GM23338 (cell line): ENCODE data around the gene CHD5. TPM values are rescaled to one million over a fixed set of nuclear protein-coding genes. Genes with fewer than 3 reads are reported as not detected.

ENCODE experiments used
- ATAC-seq: fragments of 200-7000 bp; cut with Tn5 transposase; 3 replicates; pipeline ENCODE4 v1.9.1; 2020
- DNase-seq: peaks from one replicate; pipeline ENCODE4 v3.0.0-alpha.2; 2015; ENCODE audit warnings: low spot score
- H2AFZ ChIP-seq: fragments of 200-600 bp; sonication (generic); 2 replicates; pipeline ENCODE4 v1.8.0; 2016; ENCODE audit warnings: antibody characterized with exemption, mild to moderate bottlenecking, moderate library complexity
- H3F3A ChIP-seq: fragments of 200-600 bp; sonication (generic); replicated peaks from 2 replicates; pipeline ENCODE4 v1.8.0; 2017; ENCODE audit warnings: antibody characterized with exemption, mixed run types, low read depth
- H3K27ac ChIP-seq: fragments of 200-600 bp; sonication (generic); 2 replicates; pipeline ENCODE4 v1.6.1; 2016; ENCODE audit warnings: low read depth
- H3K27me3 ChIP-seq: fragments of 200-600 bp; sonication (generic); 2 replicates; pipeline ENCODE4 v1.8.0; 2016; ENCODE audit warnings: mild to moderate bottlenecking, mixed run types, moderate library complexity; ENCODE audit not compliant: insufficient read depth
- H3K36me3 ChIP-seq: fragments of 200-600 bp; sonication (generic); 2 replicates; pipeline ENCODE4 v1.8.0; 2016; ENCODE audit warnings: mild to moderate bottlenecking; ENCODE audit not compliant: insufficient read depth
- H3K4me1 ChIP-seq: fragments of 200-600 bp; sonication (generic); 2 replicates; pipeline ENCODE4 v1.8.0; 2016; ENCODE audit warnings: mild to moderate bottlenecking, moderate library complexity; ENCODE audit not compliant: insufficient read depth
- H3K4me2 ChIP-seq: fragments of 200-600 bp; sonication (generic); 2 replicates; pipeline ENCODE4 v1.7.1; 2017; ENCODE audit warnings: mixed run types
- H3K4me3 ChIP-seq: fragments of 200-600 bp; sonication (generic); 2 replicates; pipeline ENCODE4 v1.6.1; 2016; ENCODE audit warnings: mixed run types
- H3K79me2 ChIP-seq: fragments of 200-600 bp; sonication (generic); replicated peaks from 2 replicates; pipeline ENCODE4 v1.8.0; 2017; ENCODE audit warnings: mild to moderate bottlenecking; ENCODE audit not compliant: insufficient read depth
- H3K9me2 ChIP-seq: fragments of 200-600 bp; sonication (generic); 2 replicates; pipeline ENCODE4 v1.8.0; 2017; ENCODE audit not compliant: insufficient read depth
- H4K20me1 ChIP-seq: fragments of 200-600 bp; sonication (generic); replicated peaks from 2 replicates; pipeline ENCODE4 v1.8.0; 2017; ENCODE audit warnings: mild to moderate bottlenecking; ENCODE audit not compliant: insufficient read depth
- H3K27ac Mint-ChIP-seq: 2 replicates; pipeline ENCODE4 v1.8.0; 2020; ENCODE audit warnings: inconsistent platforms, mild to moderate bottlenecking, moderate library complexity, mixed read lengths
- H3K27me3 Mint-ChIP-seq: 3 replicates; pipeline ENCODE4 v1.8.0; 2022; ENCODE audit warnings: low read depth, mild to moderate bottlenecking, moderate library complexity, mixed read lengths, inconsistent platforms; ENCODE audit not compliant: insufficient read depth, poor library complexity
- H3K36me3 Mint-ChIP-seq: 3 replicates; pipeline ENCODE4 v1.8.0; 2021; ENCODE audit warnings: low read depth, mild to moderate bottlenecking, inconsistent platforms, moderate library complexity, mixed read lengths
- H3K4me1 Mint-ChIP-seq: 3 replicates; pipeline ENCODE4 v1.8.0; 2020; ENCODE audit warnings: mild to moderate bottlenecking, inconsistent platforms, mixed read lengths
- H3K4me3 Mint-ChIP-seq: 3 replicates; pipeline ENCODE4 v1.8.0; 2021; ENCODE audit warnings: moderate library complexity, mild to moderate bottlenecking, inconsistent platforms, mixed read lengths
- H3K9me3 Mint-ChIP-seq: 3 replicates; pipeline ENCODE4 v1.8.0; 2020; ENCODE audit warnings: moderate library complexity, mild to moderate bottlenecking, inconsistent platforms, mixed read lengths
- CREB1 ChIP-seq: fragments of 250-450 bp; sonication (Bioruptor Pico); IDR thresholded peaks from 2 replicates; pipeline ENCODE4 v1.5.0; 2020; ENCODE audit warnings: low read depth, mild to moderate bottlenecking, moderate library complexity
- EZH2 ChIP-seq: fragments of 200-600 bp; sonication (generic); IDR thresholded peaks from one replicate; pipeline ENCODE4 v1.8.0; 2017; ENCODE audit warnings: antibody characterized with exemption, mild to moderate bottlenecking, low read depth; ENCODE audit not compliant: unreplicated experiment
- polyA plus RNA-seq: library from polyadenylated mRNA; unstranded; fragments of >200 nt; fragmentation: Nextera tagmentation; extraction: Ambion mirVana; gene quantifications from 2 replicates; pipeline ENCODE4 v1.2.1, GENCODE V29; 2016
- total RNA-seq: library from RNA; depleted of rRNA; stranded (reverse); fragments of >200 nt; shearing (Covaris generic); gene quantifications from 2 replicates; pipeline ENCODE4 v1.2.3, GENCODE V29; 2014
- TF ChIP-seq, protein P1 (sequence below): IDR thresholded peaks from one replicate; pipeline ENCODE4 v1.6.1; 2018; ENCODE audit warnings: antibody characterized with exemption; ENCODE audit not compliant: unreplicated experiment
- TF ChIP-seq, protein P2 (sequence below), 2 experiments: fragments of 200-600 bp in 1 of 2; sonication (generic) in 1 of 2; conservative IDR thresholded peaks; 2 replicates each; pipeline versions ENCODE4 v1.5.1 to v1.6.1; 2016 to 2017; ENCODE audit warnings: antibody characterized with exemption in 2 of 2, low read depth in 2 of 2, mild to moderate bottlenecking in 2 of 2, moderate library complexity in 1 of 2

Gene CHD5
- total and polyA plus RNA-seq, 2 experiments from 2014 or later: 0.32 to 1.0 TPM

DNA sequence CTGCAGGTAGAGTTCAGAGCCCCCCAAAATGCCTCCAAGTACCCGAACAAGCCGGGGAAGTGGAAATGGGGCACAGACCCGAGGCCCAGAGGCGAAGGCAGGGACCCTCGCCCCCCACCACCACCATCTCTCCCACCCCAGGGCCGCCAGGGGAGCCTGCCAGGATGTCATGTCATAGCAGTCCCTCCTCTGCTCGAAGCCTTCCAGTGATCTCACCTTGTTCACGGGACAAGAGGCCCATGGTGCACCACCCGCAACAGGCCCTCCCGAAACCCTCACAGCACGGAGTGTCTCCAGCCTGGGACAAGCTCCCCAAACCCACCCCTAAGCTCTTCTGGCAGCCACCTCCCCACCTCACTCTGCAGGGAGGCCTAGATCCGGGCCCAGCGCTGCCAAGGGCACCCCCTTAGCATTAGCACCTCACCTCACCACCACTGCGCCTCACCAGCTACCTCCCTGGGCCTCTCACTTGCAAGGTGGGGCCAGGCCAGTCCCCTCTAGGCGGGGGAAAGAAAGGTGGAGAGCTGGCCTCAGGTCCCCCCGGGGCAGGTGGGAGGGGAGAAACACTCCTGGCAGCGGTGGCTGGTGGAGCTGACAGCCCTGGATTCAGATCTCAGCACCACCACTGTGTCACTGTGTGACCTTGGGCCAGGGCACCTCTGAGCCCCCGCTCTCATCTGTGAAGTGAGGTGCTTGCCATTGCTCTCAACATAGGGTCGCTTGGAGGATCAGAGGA, 13.3 kb downstream of the CHD5 start:
- Mint-ChIP-seq H3K4me3 (no peak overlapping the region), H3K4me1 (peaks cover 12% of the 10 kb centered on the region), H3K27me3 (peaks cover 10% of the 10 kb centered on the region), H3K36me3 (no peaks in the 10 kb centered on the region), H3K9me3 (no peaks in the 10 kb centered on the region), H3K27ac (no peak overlapping the region)
- H4K20me1 ChIP-seq: no peaks in the 10 kb centered on the region
- H3K79me2 ChIP-seq: no peaks in the 10 kb centered on the region
- no peaks in the 10 kb centered on the region for H3K36me3 ChIP-seq
- H3K4me3 ChIP-seq: no peak overlapping the region
- no peaks in the 10 kb centered on the region for H3K4me1 ChIP-seq
- H3K27ac ChIP-seq: no peak overlapping the region
- ATAC-seq (no peak), DNase-seq (no peak)
- no peaks in the 10 kb centered on the region for H3K9me2 ChIP-seq
- no peak for TF ChIP-seq EZH2
- TF ChIP-seq, protein P1, sequence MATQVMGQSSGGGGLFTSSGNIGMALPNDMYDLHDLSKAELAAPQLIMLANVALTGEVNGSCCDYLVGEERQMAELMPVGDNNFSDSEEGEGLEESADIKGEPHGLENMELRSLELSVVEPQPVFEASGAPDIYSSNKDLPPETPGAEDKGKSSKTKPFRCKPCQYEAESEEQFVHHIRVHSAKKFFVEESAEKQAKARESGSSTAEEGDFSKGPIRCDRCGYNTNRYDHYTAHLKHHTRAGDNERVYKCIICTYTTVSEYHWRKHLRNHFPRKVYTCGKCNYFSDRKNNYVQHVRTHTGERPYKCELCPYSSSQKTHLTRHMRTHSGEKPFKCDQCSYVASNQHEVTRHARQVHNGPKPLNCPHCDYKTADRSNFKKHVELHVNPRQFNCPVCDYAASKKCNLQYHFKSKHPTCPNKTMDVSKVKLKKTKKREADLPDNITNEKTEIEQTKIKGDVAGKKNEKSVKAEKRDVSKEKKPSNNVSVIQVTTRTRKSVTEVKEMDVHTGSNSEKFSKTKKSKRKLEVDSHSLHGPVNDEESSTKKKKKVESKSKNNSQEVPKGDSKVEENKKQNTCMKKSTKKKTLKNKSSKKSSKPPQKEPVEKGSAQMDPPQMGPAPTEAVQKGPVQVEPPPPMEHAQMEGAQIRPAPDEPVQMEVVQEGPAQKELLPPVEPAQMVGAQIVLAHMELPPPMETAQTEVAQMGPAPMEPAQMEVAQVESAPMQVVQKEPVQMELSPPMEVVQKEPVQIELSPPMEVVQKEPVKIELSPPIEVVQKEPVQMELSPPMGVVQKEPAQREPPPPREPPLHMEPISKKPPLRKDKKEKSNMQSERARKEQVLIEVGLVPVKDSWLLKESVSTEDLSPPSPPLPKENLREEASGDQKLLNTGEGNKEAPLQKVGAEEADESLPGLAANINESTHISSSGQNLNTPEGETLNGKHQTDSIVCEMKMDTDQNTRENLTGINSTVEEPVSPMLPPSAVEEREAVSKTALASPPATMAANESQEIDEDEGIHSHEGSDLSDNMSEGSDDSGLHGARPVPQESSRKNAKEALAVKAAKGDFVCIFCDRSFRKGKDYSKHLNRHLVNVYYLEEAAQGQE: no peak
- no peak for TF ChIP-seq CREB1 (CRISPR knock-in tag)
- no peak overlapping the region for H2AFZ ChIP-seq
- no peak overlapping the region for H3K4me2 ChIP-seq
- no peaks in the 10 kb centered on the region for H3K27me3 ChIP-seq
- 0 out of 2 replicates have a peak, but pooled peaks cover 2% of the 10 kb centered on the region for H3F3A ChIP-seq

DNA sequence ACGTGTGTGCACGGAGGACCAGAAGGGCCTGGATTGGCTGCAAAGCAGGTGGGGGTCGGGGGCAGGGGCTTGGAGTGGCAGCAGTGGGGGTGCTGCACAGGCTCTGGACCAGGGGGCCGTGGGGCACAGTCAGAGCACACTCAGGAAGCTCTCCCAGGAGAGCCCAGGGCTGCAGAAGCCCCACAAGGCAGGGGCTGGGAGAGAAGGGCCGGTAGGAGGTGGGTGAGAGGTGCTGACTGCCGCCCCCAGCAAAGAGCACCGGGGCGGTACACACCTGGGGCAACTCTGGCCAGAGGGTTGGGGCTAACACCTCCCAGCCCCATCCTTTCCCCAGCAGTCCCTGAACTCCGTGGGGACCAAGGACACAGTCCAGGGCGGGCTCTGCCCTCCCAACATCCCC, 13.9 kb downstream of the CHD5 start:
- Histone ChIP-seq H3F3A (peaks cover 6% of the 10 kb centered on the region; the same call in 1 of the 2 replicates), H3K36me3 (no peaks in the 10 kb centered on the region), H4K20me1 (no peaks in the 10 kb centered on the region), H3K4me3 (no peak overlapping the region), H3K4me1 (no peaks in the 10 kb centered on the region; the same call in 1 of the 2 replicates), H3K9me2 (no peaks in the 10 kb centered on the region), H3K79me2 (no peaks in the 10 kb centered on the region), H2AFZ (no peak overlapping the region), H3K27me3 (no peaks in the 10 kb centered on the region), H3K27ac (no peak overlapping the region), H3K4me2 (no peak overlapping the region)
- Mint-ChIP-seq H3K4me1 (peaks cover 11% of the 10 kb centered on the region), H3K27me3 (peaks cover 11% of the 10 kb centered on the region), H3K9me3 (no peaks in the 10 kb centered on the region), H3K4me3 (no peak overlapping the region), H3K36me3 (no peaks in the 10 kb centered on the region), H3K27ac (no peak overlapping the region)
- DNase-seq: no peak
- ATAC-seq: no peak
- TF ChIP-seq, protein P2, sequence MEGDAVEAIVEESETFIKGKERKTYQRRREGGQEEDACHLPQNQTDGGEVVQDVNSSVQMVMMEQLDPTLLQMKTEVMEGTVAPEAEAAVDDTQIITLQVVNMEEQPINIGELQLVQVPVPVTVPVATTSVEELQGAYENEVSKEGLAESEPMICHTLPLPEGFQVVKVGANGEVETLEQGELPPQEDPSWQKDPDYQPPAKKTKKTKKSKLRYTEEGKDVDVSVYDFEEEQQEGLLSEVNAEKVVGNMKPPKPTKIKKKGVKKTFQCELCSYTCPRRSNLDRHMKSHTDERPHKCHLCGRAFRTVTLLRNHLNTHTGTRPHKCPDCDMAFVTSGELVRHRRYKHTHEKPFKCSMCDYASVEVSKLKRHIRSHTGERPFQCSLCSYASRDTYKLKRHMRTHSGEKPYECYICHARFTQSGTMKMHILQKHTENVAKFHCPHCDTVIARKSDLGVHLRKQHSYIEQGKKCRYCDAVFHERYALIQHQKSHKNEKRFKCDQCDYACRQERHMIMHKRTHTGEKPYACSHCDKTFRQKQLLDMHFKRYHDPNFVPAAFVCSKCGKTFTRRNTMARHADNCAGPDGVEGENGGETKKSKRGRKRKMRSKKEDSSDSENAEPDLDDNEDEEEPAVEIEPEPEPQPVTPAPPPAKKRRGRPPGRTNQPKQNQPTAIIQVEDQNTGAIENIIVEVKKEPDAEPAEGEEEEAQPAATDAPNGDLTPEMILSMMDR (conservative IDR thresholded peaks at IDR 0.05; ENCODE audit: low read depth in 2 of 2): no peak
- no peak for TF ChIP-seq CREB1 (CRISPR knock-in tag)
